Measurements from ENCODE around the gene PARN.

GRCh38 chr16:14658063-14658462, 28.0 kb upstream of the PARN start:
- TF ChIP-seq EZH2 (IDR thresholded peaks at IDR 0.05; ENCODE audit: low read depth, unreplicated experiment) (no peak), CTCF (conservative IDR thresholded peaks at IDR 0.05; ENCODE audit: low read depth in 2 of 2) (no peak), REST (IDR thresholded peaks at IDR 0.05; ENCODE audit: unreplicated experiment) (no peak), EZH2phosphoT487 (IDR thresholded peaks at IDR 0.05; ENCODE audit: unreplicated experiment) (no peak), CREB1 (CRISPR knock-in tag; IDR thresholded peaks at IDR 0.05; ENCODE audit: low read depth) (no peak), POLR2AphosphoS5 (IDR thresholded peaks at IDR 0.05; ENCODE audit: low read depth) (no peak), JUNB (IDR thresholded peaks at IDR 0.05; ENCODE audit: unreplicated experiment) (no peak), STAT1 (IDR thresholded peaks at IDR 0.05; ENCODE audit: unreplicated experiment) (no peak), NANOG (IDR thresholded peaks at IDR 0.05; ENCODE audit: borderline replicate concordance) (no peak), ZNF114 (CRISPR knock-in tag; IDR thresholded peaks at IDR 0.05) (no peak), ETS1 (IDR thresholded peaks at IDR 0.05) (no peak), ZNF331 (CRISPR knock-in tag; IDR thresholded peaks at IDR 0.05; ENCODE audit: low read depth) (no peak)
- TF ChIP-seq, protein P1, sequence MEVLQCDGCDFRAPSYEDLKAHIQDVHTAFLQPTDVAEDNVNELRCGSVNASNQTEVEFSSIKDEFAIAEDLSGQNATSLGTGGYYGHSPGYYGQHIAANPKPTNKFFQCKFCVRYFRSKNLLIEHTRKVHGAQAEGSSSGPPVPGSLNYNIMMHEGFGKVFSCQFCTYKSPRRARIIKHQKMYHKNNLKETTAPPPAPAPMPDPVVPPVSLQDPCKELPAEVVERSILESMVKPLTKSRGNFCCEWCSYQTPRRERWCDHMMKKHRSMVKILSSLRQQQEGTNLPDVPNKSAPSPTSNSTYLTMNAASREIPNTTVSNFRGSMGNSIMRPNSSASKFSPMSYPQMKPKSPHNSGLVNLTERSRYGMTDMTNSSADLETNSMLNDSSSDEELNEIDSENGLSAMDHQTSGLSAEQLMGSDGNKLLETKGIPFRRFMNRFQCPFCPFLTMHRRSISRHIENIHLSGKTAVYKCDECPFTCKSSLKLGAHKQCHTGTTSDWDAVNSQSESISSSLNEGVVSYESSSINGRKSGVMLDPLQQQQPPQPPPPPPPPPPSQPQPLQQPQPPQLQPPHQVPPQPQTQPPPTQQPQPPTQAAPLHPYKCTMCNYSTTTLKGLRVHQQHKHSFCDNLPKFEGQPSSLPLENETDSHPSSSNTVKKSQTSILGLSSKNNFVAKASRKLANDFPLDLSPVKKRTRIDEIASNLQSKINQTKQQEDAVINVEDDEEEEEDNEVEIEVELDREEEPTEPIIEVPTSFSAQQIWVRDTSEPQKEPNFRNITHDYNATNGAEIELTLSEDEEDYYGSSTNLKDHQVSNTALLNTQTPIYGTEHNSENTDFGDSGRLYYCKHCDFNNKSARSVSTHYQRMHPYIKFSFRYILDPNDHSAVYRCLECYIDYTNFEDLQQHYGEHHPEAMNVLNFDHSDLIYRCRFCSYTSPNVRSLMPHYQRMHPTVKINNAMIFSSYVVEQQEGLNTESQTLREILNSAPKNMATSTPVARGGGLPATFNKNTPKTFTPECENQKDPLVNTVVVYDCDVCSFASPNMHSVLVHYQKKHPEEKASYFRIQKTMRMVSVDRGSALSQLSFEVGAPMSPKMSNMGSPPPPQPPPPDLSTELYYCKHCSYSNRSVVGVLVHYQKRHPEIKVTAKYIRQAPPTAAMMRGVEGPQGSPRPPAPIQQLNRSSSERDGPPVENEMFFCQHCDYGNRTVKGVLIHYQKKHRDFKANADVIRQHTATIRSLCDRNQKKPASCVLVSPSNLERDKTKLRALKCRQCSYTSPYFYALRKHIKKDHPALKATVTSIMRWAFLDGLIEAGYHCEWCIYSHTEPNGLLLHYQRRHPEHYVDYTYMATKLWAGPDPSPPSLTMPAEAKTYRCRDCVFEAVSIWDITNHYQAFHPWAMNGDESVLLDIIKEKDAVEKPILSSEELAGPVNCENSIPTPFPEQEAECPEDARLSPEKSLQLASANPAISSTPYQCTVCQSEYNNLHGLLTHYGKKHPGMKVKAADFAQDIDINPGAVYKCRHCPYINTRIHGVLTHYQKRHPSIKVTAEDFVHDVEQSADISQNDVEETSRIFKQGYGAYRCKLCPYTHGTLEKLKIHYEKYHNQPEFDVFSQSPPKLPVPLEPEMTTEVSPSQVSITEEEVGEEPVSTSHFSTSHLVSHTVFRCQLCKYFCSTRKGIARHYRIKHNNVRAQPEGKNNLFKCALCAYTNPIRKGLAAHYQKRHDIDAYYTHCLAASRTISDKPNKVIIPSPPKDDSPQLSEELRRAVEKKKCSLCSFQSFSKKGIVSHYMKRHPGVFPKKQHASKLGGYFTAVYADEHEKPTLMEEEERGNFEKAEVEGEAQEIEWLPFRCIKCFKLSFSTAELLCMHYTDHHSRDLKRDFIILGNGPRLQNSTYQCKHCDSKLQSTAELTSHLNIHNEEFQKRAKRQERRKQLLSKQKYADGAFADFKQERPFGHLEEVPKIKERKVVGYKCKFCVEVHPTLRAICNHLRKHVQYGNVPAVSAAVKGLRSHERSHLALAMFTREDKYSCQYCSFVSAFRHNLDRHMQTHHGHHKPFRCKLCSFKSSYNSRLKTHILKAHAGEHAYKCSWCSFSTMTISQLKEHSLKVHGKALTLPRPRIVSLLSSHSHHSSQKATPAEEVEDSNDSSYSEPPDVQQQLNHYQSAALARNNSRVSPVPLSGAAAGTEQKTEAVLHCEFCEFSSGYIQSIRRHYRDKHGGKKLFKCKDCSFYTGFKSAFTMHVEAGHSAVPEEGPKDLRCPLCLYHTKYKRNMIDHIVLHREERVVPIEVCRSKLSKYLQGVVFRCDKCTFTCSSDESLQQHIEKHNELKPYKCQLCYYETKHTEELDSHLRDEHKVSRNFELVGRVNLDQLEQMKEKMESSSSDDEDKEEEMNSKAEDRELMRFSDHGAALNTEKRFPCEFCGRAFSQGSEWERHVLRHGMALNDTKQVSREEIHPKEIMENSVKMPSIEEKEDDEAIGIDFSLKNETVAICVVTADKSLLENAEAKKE (CRISPR knock-in tag; IDR thresholded peaks at IDR 0.05), result no peak

Measured in GM23338 (cell line).